ENCODE results near the gene LIPC.

Gene LIPC

DNA sequence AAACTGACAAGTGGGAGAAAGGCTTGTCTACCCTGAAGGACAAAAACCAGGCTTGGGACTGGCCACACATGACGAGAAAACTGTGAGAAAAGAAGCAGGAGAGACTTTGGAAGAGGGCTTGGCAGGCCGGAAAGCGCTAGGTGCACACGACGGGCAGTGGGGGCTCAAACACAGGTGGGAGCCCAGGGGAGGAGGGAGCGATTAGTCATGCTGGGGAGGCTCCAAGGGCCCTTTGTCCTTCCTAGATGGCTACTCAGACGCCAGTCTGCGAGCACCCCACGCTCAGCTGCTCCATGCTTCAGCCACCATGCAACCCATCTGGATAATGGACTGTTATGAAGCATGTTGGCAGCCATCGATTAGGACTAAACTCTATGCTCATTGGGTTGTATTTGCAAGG lies 17.1 kb downstream of the LIPC start:
- H3K4me3 ChIP-seq (ENCODE audit: low read depth, low read length), result no peak overlapping the region
- no peak for DNase-seq (ENCODE audit: low read depth)

DNA sequence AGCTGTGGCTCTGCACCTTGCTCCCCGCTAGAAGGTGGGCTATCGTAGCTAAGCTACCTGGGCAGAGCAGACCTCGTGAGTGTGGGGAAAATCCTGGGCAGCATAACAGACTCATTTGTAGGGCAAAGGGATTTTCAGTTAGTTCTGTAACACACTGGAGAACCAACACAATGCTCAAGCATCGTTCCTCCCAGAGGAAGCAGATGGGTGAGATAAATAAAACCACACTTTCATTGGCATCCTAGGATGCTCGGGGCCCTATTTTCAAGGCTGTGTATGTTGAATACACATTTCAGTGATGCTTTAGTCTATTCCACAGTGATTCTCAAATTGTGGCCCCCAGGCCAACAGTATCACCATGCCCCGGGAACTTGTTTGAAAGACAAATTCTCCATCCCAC lies 20.0 kb downstream of the LIPC start:
- no peak overlapping the region for H3K4me3 ChIP-seq (ENCODE audit: low read depth, low read length)
- DNase-seq (ENCODE audit: low read depth), result no peak

DNA sequence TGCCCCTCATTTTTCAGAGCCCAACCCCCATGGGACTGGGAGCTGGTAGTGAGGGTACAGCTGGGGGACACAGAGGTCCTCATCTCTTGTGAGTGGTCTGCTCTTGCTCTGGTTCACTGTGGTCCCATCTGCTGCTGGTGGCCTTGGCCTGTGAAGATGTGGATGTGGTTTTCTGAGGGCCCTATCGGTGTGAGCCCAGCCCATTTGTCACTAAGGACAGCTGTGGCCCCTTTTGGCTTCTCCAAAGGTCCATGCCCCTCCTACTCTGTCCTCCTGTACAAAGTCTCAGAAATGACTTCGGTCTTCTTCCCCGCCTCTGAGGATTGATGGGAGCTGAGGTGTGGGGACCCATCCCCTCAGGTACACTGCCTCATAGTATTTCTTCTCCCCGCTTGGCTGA lies 21.0 kb downstream of the LIPC start:
- no peak for DNase-seq (ENCODE audit: low read depth)
- no peak overlapping the region for H3K4me3 ChIP-seq (ENCODE audit: low read depth, low read length)

DNA sequence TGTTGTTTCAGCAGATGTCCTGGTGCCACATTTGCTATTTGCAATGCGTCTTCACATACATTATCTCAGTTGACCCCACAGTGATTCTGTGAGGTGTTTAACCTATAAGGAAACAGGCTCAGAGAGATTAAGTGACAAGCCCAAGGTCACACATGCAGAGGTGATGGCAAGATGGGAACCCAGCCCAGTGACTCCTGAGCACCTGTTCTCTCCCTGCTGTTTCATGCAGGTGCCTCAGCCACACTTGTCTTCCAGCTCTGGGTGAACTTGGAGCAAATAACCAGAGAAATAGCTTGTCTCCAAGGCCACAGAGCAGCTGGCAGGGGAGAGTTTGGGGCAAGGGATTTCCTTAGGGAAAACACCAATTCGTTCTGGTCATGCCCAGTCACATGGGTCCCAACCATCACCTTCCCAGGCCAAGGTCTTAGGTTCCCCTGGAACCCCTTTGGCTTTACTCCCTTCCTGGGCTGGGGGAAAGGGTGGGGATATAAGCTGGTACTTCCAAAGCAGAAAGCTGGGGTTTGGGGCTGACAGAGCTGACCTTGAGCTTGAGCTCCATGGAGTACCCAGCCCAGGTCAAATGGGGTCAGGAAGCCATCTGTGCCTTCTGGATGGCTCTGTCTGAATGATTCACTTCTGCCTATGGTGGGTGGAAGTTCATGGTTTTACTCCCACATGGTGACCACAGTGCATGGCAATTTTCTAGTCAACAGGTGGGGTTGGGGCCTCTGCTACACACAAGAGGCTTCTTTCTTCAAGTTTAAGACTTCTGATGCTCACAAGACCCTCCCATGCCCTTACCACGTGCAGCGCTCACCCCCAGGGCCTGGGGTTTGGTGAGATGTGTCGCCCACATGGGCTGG lies 22.4 kb downstream of the LIPC start:
- H3K4me3 ChIP-seq (ENCODE audit: low read depth, low read length), result no peak overlapping the region
- peak; percentile 44 for DNase-seq (ENCODE audit: low read depth)

DNA sequence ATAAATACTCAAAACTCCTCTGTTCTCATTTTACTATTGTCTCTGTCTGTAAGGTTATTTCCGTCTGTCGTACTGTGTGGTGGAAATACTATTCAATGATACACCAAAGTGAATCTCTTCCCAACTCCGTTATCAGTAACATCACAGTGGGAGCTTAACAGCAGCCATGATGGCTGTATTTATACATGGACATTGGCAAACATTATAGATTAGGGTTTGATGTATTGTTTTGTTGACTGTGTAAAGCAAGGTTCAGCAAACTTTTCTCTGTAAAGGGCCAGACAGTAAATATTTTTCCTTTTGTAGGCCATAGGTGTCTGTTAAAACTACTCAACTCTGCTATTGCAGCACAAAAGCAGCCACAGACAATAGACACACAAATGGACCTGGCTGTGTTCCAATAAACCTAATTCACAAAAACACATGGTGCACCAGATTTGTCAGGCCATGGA lies 23.2 kb downstream of the LIPC start:
- no peak overlapping the region for H3K4me3 ChIP-seq (ENCODE audit: low read depth, low read length)
- no peak for DNase-seq (ENCODE audit: low read depth)

DNA sequence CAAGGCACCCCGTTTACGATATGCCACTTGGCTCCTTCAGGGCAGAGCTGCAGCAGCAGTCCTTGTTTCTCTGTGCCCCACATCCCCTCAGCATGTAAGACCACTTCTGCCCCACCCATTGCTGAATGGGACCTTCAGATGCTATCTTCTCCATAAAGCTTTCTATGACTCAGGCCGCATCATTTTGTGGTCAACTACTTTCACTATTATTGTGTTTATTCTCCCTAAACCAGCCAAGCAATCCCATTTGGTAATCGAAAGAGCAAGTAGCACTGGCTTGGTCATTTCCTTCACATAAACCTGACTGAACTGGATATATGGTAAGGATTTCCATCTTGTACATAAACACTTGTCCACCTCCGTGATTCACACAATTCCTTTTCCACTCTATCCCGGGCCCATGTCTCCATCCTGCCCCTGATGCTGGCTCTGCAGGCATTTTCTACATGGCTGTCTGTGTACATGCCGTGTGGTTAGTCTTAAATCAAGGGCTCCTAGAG lies 25.7 kb downstream of the LIPC start:
- H3K4me3 ChIP-seq (ENCODE audit: low read depth, low read length), result no peak overlapping the region
- peak; percentile 57 for DNase-seq (ENCODE audit: low read depth)

DNA sequence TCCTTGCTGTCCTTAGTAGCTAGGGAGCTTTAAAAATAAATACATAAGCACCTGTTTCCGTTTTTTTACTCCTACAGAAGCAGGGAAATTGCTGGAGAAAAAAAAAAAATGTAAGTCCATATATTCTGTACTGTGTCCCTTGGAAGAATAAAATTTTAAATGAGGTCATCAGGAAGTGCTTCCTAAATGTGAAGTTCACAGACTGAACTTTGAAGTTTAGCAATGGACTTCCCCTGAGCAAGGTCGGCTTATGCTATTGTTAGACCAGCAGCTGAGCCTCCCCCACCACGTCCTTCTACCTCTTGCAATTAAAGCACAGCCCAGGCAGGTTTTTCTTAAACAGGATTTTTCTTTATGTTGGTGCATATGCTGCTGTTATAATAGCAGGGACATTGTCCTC lies 26.3 kb downstream of the LIPC start:
- H3K4me3 ChIP-seq (ENCODE audit: low read depth, low read length), result no peak overlapping the region
- no peak for DNase-seq (ENCODE audit: low read depth)

DNA sequence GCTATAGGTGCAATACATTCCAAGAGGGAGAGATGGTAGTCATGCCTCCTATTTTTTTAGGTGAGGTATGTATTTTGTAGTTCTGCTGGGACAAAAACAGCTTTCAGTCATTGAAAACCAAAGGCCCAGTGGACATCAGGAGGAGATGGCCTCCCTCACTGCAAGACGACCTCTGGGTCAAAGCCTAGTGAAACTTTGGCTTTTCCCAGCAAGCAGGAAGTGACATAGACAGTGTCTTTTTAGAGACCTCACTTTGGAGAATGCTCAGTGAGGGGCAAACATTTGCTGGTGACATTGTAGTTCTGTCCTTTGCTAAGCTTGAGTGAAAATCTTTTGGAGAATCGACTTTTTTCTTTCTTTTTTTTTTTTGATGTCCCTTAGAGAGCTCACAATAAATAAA lies 27.3 kb downstream of the LIPC start:
- no peak overlapping the region for H3K4me3 ChIP-seq (ENCODE audit: low read depth, low read length)
- DNase-seq (ENCODE audit: low read depth), result no peak

DNA sequence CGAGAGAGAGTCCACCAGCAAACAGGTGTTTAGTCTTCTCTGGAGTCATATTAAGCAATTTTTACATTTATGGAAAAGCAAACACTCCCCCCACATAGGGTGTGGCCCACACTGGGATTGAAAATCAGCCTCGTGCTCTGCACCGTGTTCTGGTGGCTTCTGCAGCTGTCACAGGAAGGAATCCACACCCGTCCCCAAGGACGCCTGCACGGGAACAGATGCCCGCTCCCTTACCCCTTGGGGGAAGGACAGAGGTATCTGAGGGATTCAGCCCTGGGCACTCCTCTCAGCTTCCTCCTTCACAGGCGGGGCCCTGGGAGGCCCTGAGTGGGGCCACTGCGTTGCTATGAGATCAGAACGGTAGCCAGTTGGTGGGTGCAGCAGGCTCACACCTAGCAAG lies 27.8 kb downstream of the LIPC start:
- DNase-seq (ENCODE audit: low read depth), result no peak
- no peak overlapping the region for H3K4me3 ChIP-seq (ENCODE audit: low read depth, low read length)

DNA sequence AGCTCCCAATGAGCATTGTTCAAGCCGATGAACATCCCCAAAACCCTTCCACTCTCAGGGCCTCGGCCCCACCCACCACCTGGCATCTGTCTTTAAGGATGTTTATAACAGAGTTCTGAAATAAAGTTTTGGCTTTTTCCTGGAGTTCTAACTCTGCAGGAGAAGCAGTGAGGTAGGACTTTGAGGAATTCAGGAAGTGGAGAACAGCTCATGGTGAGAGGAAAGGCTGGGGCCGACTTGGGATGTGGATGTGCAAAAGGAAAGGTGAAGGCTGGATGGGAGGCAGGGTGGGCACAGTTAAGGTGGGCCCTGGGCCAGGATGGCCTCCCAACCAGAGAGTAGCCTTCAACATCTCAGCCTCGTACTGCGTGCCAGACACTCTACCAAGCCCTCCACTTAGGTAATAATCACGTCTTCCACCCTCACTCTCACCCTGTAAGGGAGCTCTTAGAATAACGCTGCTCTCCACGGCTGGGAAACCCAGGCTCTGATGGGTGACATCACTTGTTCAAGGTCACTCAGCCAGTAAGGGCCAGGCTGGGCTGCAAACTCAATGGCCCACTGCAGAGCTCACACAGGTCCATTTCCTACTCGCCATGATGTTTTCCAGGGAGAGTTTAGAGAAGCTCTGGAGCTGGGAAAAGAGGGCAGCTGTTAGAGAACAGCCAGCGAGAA lies 28.5 kb downstream of the LIPC start:
- H3K4me3 ChIP-seq (ENCODE audit: low read depth, low read length), result no peak overlapping the region
- DNase-seq (ENCODE audit: low read depth), result no peak

DNA sequence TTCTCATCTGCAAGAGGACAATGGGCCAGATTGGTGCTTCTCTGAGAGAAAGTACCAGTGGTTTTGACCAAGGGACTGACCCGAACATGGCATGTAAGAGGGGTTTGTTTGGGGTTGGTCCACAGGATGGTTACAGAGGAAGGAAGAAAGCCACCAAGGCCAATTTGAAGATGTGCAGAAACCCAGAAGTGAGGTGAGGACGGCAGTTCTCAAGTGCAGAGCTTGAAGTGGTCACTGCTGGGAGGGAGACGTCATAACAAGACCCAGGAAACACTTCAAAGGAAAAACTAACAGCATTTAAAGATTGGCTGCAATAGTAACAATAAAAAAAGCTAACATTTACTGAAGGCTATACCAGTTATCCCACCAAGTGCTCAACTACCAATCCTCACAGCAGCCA lies 29.1 kb downstream of the LIPC start:
- H3K4me3 ChIP-seq (ENCODE audit: low read depth, low read length), result no peak overlapping the region
- DNase-seq (ENCODE audit: low read depth), result no peak

DNA sequence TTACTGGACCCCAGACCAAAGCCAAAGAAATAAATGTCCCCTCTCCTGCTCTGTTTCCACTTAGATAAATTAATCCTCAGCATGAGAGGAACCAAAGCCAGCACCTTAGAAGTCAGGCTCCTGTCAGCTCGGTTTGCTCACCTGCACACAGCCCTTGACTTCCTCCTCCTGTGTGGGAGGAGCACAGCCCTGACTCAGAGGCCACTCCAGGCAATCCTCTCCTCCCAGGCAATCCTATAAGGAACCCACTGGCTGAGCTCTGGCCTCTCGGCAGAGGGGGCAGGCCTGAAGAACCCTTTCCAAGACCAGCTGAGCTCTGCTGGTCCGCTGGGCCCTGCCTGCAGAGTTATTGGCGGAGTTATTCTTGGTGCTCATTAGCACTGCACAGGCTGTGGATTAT lies 30.8 kb downstream of the LIPC start:
- no peak for DNase-seq (ENCODE audit: low read depth)
- H3K4me3 ChIP-seq (ENCODE audit: low read depth, low read length), result no peak overlapping the region

DNA sequence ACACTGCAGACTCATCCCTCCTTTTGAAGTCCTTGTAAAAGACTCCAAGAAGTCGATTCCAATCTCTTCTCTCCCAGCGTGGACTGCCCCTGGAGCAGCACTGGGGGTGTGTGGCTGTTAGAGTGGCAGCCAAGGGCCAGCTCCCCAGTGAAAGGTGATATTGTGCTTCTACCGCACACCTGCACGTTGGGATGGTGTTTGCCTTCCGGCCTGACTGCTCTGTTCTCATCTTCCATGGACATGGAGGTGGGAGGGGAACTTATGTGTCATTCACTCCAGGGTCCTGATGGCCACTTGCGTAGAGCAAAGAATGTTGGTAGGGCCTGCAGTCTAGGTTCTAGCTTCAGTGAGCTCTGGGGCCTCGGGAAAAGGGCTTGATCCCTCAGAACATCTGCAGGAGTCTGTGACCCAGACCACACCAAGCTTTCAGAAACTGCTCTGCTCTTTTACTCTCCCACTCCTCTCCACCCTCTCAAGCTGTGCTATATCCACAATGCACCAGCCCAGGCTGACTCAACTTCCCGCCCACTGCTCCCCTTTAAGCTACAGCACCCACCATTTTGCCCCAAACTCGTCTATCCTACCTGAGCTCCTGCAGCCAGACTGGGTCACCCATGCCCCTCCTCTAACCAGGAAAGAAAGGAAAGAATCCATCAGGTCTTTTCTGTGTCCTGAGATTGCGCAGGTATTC lies 31.3 kb downstream of the LIPC start:
- DNase-seq (ENCODE audit: low read depth), result no peak

DNA sequence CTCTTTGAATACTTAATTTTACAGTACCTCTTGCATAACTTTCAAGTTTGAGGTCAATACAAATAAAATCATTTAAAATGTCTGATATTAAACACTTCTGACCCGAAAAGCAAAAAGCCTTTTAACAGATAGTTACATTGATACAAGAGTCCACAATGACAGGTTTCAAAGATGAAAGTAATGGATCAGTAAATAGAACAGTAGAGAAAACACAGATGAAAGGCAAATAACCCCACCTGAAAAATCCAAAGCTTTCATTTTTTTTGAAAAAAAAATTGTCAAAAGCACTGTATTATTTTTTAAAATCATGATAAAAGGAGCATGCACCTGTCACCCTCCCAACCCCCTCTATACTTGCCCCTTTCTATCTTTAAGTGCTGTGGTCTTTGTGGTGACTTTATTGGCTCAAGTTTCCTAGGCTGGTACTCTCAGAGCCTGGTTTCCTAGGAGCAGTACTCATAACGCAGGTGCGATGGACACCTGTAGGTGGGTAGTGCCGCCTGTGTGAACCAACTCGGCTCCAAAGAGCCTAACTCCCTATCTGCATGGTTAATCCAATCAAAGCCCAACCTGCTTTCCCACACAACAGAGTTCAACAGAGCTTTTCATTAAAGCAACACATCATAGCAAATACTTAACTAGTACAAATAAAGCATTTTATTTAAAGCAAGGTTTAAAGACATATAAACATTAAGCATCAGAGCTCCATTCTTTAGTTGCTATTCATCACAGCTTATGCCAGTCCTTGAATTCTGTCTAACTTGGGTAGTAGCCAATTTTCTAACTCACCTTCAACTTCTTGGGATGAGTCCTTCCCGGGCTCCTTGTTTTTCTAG lies 32.2 kb downstream of the LIPC start:
- DNase-seq (ENCODE audit: low read depth), result no peak

More for the DNA sequence above, 31.3 kb downstream of the LIPC start:
- H3K4me3 ChIP-seq (ENCODE audit: low read depth, low read length), result no peak overlapping the region

DNA sequence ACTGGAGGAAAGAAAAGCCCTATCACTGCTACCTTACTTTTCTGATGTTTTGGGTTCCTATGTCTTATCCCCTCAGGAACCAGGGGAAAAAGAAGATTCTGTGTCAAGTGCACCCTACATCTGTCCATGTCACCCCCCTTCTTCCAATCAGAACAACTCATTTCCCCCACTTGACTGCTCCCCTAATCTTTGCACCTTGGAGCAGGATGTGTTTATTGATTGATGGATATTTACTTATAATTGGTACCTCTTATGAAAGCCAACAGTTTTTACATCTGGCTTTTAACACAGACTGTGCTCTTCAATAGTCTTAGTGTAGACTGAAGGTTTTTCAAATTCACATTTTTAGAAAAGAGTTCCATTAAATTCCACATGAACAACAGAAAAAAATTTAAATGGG lies 33.3 kb downstream of the LIPC start:
- H3K4me3 ChIP-seq (ENCODE audit: low read depth, low read length), result no peak overlapping the region
- DNase-seq (ENCODE audit: low read depth), result no peak

More for the DNA sequence above, 32.2 kb downstream of the LIPC start:
- H3K4me3 ChIP-seq (ENCODE audit: low read depth, low read length), result no peak overlapping the region

DNA sequence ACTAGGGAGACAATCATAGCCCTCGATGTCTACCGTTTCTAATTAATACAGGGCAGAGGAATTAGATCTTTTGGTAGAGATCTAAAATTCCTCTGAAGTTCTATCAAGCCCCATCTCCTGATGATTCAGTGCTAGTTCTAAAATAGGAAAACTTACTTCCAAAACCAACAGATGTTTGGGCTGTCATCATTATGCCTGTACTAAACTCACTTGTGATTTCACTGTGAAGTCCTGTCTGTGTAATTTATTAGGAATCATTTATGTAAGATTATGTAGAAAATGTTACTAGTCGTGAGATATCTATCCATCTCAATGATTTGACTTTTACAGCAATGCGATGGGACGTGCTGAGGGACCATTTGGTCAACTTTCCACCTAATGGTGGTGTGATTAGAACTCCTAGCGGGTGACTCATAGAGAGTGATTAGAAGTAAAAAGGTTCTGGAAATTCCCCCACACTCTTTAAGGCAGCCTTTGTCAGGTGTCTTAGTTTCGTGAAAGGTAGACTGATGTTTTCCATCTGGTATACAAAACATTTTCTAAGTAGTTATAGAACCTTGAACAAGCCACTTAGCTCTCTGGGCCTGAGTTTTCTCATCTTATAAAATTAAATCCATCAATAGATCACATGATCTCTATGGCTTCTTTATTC lies 34.2 kb downstream of the LIPC start:
- H3K4me3 ChIP-seq (ENCODE audit: low read depth, low read length), result no peak overlapping the region
- no peak for DNase-seq (ENCODE audit: low read depth)

DNA sequence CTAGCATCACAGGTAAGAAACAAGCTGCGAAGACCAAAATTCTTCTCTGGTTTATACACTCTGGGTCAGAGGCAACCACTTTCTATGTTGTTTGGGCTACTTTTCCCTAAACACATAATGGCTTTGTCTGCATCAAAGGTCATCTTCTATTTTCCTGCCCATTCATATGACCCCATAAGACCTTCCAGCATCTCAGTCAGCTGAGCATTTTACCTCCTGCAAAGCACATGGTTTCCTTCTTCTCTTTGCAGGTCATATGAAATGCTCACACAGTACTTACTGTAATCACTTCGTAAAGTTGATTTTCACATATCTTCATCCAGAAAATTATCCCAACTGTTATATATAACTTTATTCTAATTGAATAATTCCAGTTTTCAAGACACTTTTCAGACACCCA lies 34.8 kb downstream of the LIPC start:
- no peak for DNase-seq (ENCODE audit: low read depth)
- H3K4me3 ChIP-seq (ENCODE audit: low read depth, low read length), result no peak overlapping the region

DNA sequence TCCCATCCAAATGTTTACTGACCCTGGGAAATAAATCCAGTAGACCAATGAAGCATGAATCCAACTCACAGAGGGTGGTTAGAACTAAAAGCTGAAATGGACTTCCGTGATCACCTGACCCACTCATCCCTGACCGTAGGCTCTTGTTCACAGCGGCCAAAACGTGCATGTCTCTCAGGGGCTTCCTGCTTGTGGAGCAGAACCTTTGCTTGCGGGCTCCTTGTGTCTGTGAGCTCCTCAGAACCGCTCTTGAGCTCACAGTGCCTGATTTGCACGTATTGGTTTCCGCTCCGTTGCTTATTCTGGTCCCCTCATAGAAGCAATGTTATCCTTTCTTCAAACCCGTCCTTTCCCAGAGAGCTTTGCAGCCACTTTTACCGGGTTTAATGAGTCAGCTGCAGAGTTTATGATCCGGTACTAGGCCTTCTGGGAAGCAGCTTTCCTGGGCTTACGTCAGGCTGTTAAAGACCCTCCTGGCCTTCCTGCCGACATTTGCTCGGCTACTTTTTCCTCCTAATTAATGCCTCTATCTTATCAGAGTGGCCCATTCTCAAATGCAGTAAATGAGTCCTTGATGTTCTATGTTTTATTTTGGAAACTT lies 35.4 kb downstream of the LIPC start:
- no peak for DNase-seq (ENCODE audit: low read depth)
- no peak overlapping the region for H3K4me3 ChIP-seq (ENCODE audit: low read depth, low read length)

Measured in skeletal muscle cell (primary cell).